GM23338 (cell line): Measurements from ENCODE around the gene ITGB7.

Source experiments
- CREB1 ChIP-seq: fragments of 250-450 bp; sonication (Bioruptor Pico); IDR thresholded peaks from 2 replicates; pipeline ENCODE4 v1.5.0; 2020; ENCODE audit warnings: low read depth, mild to moderate bottlenecking, moderate library complexity
- EZH2 ChIP-seq: fragments of 200-600 bp; sonication (generic); IDR thresholded peaks from one replicate; pipeline ENCODE4 v1.8.0; 2017; ENCODE audit warnings: antibody characterized with exemption, mild to moderate bottlenecking, low read depth; ENCODE audit not compliant: unreplicated experiment
- EZH2phosphoT487 ChIP-seq: fragments of 200-600 bp; sonication (generic); IDR thresholded peaks from one replicate; pipeline ENCODE4 v1.8.1; 2018; ENCODE audit warnings: antibody characterized with exemption; ENCODE audit not compliant: unreplicated experiment
- JUNB ChIP-seq: IDR thresholded peaks from one replicate; pipeline ENCODE4 v1.6.1; 2016; ENCODE audit warnings: antibody characterized with exemption; ENCODE audit not compliant: unreplicated experiment
- POLR2AphosphoS5 ChIP-seq: IDR thresholded peaks from 2 replicates; pipeline ENCODE4 v1.6.1; 2016; ENCODE audit warnings: antibody characterized with exemption, low read depth
- REST ChIP-seq: IDR thresholded peaks from one replicate; pipeline ENCODE4 v1.6.1; 2018; ENCODE audit warnings: antibody characterized with exemption; ENCODE audit not compliant: unreplicated experiment
- STAT1 ChIP-seq: IDR thresholded peaks from one replicate; pipeline ENCODE4 v1.6.1; 2016; ENCODE audit warnings: antibody characterized with exemption; ENCODE audit not compliant: unreplicated experiment
- ZNF462 ChIP-seq: fragments of 250-450 bp; sonication (Bioruptor Pico); IDR thresholded peaks from 2 replicates; pipeline ENCODE4 v1.5.0; 2020; ENCODE audit warnings: mild to moderate bottlenecking, moderate library complexity
- TF ChIP-seq, protein P1 (sequence below), 2 experiments: fragments of 200-600 bp in 1 of 2; sonication (generic) in 1 of 2; conservative IDR thresholded peaks; 2 replicates each; pipeline versions ENCODE4 v1.5.1 to v1.6.1; 2016 to 2017; ENCODE audit warnings: antibody characterized with exemption in 2 of 2, low read depth in 2 of 2, mild to moderate bottlenecking in 2 of 2, moderate library complexity in 1 of 2

GRCh38 chr12:53151039-53151438, 56.0 kb downstream of the ITGB7 start:
- TF ChIP-seq, protein P1, sequence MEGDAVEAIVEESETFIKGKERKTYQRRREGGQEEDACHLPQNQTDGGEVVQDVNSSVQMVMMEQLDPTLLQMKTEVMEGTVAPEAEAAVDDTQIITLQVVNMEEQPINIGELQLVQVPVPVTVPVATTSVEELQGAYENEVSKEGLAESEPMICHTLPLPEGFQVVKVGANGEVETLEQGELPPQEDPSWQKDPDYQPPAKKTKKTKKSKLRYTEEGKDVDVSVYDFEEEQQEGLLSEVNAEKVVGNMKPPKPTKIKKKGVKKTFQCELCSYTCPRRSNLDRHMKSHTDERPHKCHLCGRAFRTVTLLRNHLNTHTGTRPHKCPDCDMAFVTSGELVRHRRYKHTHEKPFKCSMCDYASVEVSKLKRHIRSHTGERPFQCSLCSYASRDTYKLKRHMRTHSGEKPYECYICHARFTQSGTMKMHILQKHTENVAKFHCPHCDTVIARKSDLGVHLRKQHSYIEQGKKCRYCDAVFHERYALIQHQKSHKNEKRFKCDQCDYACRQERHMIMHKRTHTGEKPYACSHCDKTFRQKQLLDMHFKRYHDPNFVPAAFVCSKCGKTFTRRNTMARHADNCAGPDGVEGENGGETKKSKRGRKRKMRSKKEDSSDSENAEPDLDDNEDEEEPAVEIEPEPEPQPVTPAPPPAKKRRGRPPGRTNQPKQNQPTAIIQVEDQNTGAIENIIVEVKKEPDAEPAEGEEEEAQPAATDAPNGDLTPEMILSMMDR (conservative IDR thresholded peaks at IDR 0.05; ENCODE audit: low read depth in 2 of 2), result no peak
- no peak for TF ChIP-seq EZH2
- no peak for TF ChIP-seq POLR2AphosphoS5
- TF ChIP-seq REST, result no peak
- TF ChIP-seq EZH2phosphoT487, result no peak
- TF ChIP-seq CREB1, result no peak
- no peak for TF ChIP-seq JUNB
- TF ChIP-seq STAT1, result no peak
- no peak for TF ChIP-seq ZNF462
